ENCODE measurements around the gene UGT1A9.

DNA sequence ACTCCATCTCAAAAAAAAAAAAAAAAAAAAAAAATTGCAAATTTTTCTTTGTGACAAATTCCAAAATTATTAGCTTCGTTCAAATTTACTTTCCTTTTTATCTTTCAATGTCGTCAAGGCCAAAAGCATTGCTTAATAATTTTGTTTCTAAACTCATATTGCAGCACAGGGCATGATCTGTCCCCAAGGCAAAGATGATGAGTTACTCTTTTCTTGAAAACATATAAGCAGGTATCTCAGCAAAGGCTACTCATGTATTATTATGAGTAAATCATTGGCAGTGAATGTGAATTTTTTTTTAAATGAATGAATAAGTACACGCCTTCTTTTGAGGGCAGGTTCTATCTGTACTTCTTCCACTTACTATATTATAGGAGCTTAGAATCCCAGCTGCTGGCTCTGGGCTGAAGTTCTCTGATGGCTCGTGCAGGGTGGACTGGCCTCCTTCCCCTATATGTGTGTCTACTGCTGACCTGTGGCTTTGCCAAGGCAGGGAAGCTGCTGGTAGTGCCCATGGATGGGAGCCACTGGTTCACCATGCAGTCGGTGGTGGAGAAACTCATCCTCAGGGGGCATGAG is 9.9 kb downstream of the UGT1A9 start, which contains the start of gene UGT1A7:
- no peak for TF ChIP-seq CTCF (IDR thresholded peaks at IDR 0.05; ENCODE audit: insufficient read depth, low read length, poor library complexity, severe bottlenecking)
- no peak for TF ChIP-seq EZH2phosphoT487 (conservative IDR thresholded peaks at IDR 0.05; ENCODE audit: low read length)

All from SU-DHL-6 (cell line).